Activated CD4-positive, alpha-beta T cell treated with anti-CD3 and anti-CD28 coated beads for 1 hour (primary cell): ENCODE results near the gene CCDC33.

Experiments used
- DNase-seq: peaks from one replicate; pipeline ENCODE4 v3.0.0-alpha.2; 2020

CCDC33 gene

DNA sequence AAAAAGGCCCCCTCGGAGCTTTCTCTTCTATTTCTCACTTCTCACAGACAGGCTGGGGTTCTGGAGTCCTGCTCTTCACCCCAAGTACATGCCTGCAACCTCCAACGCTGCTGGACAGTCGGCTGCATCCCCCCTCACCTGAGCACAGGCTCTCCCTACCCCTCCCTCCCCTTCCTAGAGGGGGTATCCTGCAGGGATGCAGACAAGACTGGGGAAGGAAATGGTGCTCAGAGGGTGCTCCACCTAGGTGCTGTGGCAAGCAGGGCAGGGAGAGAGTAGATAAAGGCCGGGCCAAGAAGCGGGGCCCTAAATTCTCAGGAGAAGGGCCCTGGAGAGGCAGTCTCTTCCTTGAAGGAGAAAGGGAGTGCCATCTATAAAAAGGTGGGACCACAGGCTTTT lies 26.6 kb upstream of the CCDC33 start:
- no peak for DNase-seq

DNA sequence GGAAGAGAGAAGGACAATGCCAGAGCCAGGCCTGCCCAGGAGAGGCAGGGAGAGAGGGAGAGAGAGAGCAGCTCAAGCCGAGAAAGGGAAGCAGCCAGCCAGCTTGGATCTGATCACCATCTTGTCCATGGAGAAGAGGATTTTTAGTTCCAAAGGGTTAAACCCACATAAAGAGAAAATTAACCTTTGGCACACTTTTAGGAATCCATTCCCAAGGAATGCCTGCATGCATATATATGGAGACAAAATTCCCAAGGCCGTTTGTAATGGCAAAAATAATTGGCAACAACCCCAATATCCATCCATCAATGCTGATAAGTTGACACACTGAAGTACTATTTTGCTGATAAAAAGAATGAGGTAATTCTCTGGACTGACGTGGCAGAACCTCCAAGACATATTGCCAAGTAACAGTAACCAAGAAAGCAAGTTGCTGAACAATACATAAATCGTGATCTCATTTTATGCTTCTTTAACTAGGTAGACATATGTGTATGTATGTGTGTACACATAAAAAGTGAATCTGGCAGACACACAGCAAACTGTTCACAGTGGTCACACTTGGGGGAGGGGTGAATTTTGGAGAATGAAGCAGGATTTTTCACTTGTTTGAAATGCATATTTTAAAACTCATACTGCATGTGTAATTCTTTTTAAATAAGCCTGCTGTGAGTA lies 26.0 kb upstream of the CCDC33 start:
- DNase-seq: no peak

DNA sequence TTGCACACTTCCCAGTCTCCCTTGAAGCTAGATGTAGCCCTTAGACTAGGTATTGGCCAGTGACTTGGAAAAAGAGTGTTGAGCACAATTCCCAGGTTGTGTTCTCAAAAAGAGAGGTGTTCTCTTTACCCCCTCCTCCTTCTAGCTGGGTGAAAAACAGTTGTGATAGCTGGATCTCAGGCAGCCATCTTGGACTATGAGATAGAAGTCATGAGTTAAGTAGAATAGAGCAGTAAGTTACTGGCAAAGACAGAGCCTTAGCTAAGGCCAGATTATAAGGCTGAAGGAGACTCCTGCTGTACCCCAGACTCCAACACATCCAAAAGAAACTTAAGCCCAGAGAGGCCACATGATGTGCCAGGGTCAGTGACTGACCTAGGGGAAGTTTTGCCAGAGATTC lies 25.4 kb upstream of the CCDC33 start:
- no peak for DNase-seq

DNA sequence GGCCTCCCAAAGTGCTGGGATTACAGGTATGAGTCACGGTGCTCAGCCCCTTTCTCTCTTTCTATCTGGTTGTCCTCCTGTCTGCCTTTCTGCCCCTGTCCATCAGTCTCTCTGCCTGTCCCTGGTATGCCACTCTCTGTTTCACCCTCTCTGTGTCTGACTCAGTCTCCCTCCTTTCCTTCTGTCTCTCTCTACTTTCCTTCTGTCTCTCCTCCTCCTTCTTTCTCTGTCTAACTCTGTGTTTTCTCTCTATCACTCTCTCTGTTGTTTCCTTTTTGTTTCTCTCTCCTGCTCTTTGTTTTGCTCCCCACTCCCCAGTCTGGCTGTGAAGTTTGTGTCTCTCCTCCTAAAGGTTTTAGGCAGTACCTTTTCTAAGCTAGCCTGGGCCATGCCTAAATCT lies 24.5 kb upstream of the CCDC33 start:
- no peak for DNase-seq

DNA sequence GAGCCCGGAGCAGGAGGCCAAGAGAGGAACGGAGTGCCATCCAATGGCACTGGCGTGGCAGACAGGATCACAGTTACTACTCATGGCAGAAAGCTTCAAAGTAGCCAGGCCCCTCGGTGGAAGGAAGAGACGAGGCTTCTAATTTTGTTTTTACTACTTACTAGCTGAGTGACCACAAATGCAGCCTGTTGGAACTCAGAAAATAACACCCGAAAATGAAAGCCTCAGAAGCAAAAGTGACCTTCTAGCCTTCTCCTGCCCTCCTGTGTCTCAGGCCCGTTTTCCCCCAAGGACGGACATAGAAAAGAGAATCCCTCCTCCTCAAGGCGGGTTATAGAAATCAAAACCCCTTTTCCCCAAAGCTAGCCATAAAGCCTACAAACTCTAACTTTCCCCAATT lies 23.6 kb upstream of the CCDC33 start:
- no peak for DNase-seq

DNA sequence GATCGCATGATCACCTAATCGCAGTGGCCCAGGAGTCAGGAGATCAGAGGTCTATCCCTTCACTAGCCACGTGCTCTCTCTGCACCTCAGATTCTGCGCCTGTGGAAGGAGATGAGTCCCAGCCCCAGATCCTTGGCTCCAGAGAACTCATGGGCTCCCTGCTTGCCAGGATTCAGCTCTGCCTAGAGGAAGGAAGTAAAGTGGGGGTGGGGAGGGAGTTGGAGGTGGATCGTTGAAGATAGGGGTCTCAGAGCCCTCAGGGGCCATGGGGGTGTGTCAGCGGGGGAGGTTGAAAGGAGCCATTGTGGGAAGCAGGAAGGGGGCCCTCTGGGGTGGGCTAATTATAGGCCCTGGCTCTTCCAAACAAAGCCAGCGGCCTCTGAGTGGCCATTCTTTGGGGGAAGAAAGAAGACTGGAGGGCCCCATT lies 22.3 kb upstream of the CCDC33 start:
- no peak for DNase-seq

DNA sequence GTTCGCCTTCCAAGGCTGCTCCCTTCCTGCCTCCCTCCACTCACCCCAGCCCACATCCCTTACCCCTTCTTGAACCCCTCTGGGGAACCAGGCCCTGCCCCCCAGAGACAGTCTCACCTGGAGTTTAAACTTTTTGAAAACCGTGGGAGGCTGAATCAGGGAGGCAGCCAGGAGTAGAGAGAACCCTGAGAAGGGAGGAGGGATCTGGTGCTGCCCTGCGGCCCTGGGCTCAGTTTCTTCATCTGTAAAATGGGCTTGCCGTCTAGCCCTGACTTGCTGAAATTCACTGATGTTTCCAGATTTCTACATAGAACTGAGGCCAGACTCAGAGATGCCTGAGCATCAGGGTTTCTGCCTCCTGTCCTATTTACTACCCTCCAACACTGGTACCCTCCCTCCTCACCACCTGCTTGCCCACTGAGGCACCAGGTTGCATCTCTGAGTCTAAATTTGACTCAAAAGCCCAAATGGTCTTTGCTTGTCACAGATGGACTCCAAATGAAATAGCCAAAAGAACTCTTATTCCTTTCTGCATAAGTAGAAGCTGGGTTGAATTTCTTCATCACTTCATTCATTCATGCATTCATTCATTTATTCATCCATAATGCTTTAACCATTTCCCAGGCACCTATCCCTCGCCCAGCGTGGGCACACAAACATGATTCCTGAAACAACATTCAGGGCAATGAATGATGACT lies 21.7 kb upstream of the CCDC33 start:
- DNase-seq: no peak

DNA sequence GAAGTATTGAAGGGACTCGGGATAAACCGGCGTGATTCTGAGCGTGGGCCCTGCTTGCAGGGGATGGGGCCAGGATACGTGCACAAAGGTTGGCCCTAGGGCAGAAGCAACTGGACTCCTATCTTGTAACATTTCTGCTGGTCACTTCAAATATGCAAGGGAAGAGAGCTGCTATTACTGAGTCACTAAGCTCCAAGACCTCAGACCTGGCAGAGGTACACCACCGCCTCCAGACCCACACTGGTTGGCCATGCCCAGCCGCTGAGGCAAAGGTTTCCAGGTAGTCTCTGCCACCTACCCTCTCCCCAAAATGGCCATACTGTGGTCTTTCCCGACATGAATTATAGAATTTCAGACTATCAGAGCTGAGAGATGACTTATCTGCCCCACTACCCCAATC lies 20.2 kb upstream of the CCDC33 start:
- no peak for DNase-seq

DNA sequence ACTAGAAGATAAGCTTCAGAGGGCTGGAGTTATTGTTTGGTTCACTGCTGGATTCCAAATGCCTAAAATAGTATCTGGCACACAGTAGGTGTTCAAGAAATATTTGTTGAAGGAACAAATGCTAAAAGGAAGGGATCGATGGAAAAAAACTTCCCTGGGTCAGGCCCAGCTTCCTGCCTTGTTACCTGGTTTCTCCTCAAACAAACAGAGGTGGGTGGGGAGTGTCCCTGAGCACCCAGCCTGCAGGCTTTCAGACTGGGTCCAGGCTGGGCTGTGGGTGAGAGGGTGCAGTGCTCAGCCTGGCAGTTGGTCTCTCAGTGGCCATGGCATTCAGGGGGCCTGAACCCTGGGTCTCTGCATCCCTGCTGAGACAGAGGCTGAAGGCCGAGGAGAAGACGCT lies 19.2 kb upstream of the CCDC33 start:
- DNase-seq: no peak

DNA sequence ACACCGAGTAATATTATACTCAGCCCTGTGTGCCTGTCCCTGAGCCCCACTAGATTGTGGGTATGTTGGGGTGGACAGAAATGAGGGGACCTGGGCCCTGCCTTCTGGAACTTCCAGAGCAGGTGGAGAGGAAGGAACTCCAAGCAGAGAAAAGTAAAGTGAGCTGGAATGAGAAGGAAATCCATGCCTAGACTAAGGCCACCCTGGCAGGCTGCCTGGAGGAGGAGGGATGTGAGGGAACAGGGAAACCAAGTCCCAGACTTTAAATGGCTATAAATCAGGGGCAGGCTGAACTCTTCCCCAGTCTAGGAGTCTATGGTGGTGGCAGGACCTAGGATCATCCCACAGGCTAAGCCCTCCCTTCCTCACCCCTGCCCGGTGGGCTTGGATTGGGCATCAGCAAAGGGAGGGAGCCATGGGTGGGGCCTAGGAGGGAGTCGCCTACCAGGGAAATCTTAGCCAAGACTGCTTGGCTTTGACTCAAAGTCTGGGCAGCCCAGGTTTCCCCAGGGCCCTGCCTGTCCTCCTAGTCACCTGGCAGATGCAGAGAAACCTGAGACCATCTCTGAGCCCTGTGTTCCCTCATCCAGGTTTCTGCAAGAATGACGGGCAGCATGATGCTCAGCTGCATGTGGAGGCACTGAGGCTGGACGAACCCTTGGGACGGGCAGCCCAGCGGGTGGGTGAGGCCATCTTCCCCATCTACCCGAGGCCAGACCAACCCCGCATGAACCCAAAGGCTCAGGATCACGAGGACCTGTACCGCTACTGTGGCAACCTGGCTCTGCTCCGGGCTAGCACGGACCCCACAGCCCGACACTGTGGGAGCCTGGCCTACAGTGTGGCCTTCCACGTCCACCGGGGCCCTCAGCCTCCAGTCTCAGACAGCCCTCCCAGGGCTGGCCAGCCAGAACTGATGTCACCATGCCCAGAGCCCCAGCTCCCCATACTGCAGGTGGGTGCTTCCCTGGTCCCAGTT lies 17.9 kb upstream of the CCDC33 start:
- no peak for DNase-seq

DNA sequence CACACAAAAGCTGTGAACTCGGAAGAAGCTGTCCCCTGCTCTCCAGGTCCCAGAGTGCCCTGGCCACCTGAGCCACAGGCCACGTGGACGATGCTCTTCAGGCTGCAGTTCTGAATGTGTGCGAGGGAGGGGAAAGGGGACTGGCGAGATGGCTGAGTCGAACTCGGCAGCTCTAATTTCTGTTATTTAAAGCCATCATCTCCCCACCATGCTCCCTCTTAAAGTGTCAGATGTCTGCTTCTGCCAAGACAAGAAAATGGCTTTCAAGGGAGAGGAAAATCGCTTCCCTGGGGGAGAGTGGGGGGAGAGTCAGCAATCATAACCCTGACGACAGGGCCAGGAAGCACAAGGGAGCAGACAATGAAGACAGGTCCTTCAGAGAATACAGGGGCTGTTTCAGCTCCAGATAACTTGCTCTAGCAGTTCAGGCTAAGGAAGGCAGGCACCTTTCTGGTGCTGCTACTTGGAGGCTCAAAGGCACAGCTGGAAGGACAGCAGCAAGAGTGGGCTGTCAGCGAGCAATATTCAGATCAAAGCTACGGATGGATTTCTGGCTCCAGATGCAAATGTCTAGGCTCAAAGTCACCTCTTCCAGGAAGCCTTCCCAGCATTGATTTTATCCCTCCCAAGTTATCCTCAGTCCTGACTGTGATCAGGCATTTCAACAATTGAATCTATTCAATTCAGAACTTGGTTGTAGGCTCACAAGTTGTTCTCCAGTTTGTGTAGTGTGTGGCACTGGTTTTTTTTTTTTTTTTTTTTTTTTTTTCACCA lies 15.5 kb upstream of the CCDC33 start:
- no peak for DNase-seq

DNA sequence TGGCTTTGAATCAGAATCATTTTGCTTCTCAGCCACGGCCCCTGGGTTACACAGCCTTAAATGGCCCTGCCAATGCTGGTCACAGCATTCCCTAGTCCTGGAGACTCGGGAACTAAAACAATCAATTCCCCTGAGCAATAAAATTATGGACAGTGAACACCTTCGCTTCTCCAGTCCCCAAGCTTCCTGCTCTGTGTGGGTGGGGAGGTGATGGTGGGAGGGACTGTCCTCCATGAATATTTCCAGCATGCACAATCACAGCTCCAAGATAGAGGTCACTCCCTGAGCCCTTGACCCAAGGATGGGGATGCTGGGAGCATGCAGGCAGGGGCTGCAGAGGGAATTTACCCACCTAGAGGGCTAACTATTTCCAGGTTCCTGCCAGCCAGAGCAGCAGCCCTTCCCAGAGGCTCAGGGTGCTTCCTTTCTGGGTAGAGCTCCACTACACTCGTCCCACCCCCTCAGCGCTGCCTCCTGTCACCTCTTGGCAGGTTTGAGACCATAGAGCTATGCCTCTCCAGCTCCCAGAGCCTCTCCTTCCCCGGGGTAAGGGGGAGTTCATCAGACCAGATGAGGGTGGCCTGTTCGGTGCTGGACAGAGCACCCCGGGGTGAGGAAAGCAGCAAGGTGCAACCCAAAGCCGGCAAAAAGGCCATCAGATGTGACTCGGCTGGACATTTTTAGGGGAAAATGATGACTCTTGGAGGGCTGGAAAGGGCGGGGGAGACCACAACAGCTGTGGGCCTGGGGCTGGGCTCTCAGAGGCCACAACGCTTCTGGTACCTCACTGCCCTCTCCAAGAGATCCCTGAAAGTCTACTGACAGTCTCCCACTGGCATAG lies 14.5 kb upstream of the CCDC33 start:
- DNase-seq: no peak

DNA sequence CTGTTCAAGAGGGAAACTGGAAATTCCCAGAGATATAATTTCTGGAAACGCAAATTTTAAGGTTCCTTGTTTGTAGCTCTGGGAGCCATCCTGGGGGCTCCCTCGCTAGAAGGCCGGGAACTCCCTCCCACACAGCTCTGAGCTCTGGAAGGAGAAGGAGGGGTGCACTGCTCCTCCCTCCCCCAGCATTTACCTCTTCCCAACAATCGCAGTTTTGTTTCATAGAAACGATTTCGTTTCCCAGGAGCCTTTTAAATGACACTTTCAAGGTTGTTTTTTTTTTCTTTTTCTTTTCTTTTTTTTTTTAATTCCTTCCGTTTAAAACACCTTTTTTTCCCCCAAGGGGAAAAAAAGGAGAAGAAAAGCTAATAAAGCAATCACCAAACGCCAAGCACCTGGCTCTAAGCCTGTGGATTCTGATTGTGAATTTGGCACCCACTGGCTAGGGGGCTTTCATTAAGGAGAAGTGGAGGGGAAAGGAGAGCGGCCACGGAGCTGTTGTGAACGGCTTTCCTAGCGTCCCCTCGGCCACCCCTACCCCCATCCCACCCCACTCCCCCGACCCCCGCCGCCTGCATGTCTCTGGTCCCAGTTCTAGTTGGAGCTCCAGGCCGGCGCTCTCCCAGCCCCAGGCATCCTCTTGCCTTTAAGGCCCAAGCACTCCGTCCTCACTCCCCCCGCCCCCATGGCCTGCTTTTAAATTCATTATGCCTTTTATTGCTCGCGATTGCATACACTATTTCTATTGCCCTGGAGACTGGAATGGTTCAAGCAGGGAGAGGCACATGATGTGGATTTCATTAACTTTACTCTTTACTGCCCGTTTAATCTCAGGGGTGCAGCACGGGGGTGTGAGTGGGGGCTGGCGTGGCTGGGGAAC lies 13.6 kb upstream of the CCDC33 start:
- no peak for DNase-seq

DNA sequence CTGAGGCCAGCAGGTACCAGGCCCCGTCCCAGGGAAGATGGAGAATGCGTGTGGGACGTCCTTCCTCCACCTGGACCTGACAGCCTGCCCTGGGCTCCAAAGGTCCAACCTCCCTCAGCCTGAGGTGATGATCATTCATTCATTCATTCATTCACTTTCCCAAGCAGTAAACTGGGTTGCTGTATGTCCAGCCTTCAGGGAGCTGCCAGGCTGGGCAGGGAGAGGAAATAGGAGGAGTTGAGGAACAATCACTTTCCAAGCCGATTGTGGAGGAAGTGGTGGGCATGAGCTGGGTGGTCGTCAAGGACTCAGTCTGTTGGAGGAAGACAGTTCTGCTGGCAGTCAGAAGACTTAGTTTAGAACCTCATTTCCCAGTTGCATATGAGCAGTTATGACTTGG lies 10.2 kb upstream of the CCDC33 start:
- no peak for DNase-seq

DNA sequence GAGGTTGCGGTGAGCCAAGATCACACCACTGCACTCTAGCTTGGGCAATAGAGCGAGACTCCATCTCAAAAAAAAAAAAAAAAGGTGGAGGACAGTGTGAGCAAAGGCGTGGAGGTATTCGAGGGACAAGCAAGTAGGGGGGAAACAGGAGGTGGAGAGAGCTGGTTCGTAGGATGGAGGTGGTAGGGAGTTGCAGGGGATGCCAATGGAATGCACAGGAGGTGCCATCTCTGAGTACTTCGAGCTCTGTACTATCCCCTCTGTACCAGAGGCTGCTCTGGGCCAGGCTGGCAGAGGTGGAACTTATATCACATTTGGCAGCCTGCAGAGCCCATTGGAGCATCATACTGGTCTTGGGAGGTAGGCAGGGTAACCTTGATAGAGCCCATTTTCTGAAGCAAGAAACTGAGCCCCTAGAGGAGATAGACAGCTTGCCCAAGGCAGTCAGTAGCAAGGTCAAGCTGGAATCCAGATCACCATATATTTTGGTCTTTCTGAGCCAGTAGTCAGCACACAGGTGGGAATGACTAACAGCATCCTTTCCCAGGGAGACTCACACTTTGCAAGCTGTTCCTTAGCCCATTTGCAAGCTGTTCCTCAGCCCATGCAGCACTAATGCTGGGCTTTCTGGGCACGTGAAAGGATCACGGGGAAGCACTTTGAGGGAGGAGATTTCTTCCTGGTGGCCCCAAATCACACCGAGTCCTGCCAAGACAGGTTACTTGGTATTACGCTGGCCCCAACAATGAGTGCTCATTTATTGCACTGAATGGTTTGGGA lies 9.2 kb upstream of the CCDC33 start:
- DNase-seq: no peak

DNA sequence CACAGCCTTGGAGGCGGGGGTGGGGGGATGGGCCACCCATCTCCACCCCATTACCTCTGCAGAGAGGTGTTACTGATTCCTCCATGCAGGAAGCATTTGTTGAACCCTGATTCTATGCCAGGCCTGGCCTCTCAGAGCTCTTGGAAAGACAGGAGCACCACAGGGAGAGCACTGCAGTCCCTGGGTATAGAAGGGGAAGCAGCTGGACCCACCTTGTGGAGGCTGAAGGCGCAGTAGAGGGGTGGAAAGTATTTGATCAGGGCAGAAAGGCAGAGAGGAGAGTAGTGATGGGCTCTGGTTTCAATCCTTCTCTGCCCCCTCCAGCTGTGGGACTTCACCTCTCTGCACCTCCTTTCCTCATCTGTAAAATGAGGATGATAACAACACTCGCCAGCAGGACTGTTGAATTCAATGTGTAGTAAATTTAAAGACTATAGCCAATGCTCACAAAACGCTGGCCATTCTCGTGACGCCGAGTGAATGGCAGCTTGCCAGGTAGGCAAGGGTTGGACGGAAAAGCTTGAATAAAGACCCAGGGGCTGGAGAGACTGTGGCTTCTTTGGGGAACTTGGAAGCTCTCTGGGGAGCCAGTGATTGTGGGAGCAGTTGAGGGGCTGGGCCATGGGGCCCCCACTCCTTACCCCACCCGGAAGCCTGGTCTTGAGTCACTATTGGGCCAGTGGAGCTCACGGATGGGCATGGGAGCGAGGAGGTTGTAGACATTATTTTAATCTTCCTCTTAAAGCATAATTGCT lies 8.0 kb upstream of the CCDC33 start:
- no peak for DNase-seq

DNA sequence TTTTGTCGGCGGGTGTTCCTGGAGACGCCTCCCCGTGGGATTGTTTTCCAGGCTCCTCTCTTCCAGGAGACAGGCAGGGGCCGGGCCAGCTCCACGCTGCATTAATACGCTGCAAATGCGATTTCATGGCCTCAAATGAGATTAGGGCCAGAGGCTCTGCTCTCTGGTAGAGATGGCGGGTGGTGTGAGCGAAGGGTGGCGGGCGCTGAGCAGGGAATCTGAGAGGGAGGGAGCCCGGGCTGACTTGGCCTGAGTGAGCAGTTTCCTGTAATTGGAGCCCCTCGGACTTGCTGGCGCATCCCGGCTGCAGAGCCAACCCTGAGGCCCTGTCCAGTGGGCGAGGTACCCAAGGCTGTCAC lies 7.4 kb upstream of the CCDC33 start:
- DNase-seq: no peak

DNA sequence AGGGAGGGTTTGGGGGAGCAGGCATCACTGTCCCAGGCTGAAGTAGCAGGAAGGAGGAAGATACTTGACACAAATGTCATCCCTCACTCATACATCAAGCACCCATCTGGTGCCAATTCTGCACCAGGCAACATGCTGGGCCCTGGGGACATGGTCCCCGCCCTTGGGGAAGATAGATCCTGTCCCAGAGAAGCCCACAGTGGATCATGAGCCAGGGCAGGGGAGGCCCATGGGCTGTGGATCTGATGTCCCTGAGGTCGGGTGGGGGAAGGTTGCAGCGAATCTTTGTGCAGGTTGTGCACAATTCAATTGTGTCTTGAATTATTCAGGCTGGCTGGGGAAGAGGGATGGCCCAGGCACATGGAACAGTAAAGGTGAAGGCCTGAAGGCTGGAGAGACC lies 6.4 kb upstream of the CCDC33 start:
- DNase-seq: no peak

DNA sequence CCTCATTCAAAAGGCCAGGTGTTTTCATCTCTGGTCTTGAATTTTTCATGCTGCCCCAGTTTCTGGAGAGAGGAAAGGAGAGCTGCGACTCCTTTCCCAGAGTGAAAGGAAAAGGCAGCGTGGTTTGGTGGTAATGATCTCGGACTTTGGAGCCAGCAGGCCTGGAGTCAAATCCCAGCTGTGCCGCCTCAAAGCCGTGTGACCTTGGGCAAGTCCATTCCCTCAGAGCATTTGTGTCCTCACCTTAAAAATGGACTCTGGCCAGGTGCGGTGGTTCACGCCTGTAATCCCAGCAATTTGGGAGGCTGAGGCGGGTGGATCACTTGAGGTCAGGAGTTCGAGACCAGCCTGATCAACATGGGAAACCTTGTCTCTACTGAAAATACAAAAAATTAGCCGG lies 4.7 kb upstream of the CCDC33 start:
- no peak for DNase-seq
